ENCODE data around the gene ACO2. TPM values are rescaled to one million over a fixed set of nuclear protein-coding genes. Genes with fewer than 3 reads are reported as not detected.

The ACO2 gene
- total RNA-seq, 6 donors from 2014 or later, result 51.3 to 102 (median 83.4) TPM

Other genes with a start within 250 kb of the ACO2 start
- gene CHADL, start 228.2 kb upstream of the ACO2 start, total RNA-seq, result 10 to 100 TPM in 1 of 6 donors, 1 to 10 TPM in 5; 2.0 to 12.6 (median 4.4) TPM
- 10 to 100 TPM; 27.0 to 60.8 (median 52.4) TPM for gene RANGAP1, start 182.9 kb upstream of the ACO2 start, total RNA-seq
- 10 to 100 TPM; 48.2 to 67.4 (median 56.9) TPM for gene ZC3H7B, start 167.6 kb upstream of the ACO2 start, total RNA-seq
- gene TEF, start 87.2 kb upstream of the ACO2 start, total RNA-seq, result 10 to 100 TPM; 12.6 to 41.8 (median 19.4) TPM
- gene TOB2, start 22.3 kb upstream of the ACO2 start, total RNA-seq, result 10 to 100 TPM; 32.8 to 53.6 (median 50.1) TPM
- gene PHF5A, start 425 bp upstream of the ACO2 start, total RNA-seq, result 10 to 100 TPM in 5 of 6 donors, 1 to 10 TPM in 1; 9.4 to 49.3 (median 31.2) TPM
- gene POLR3H, start 75.4 kb downstream of the ACO2 start, total RNA-seq, result 10 to 100 TPM; 35.6 to 73.5 (median 53.0) TPM
- 1 to 10 TPM; 1.3 to 8.4 (median 5.7) TPM for gene CSDC2, start 91.9 kb downstream of the ACO2 start, total RNA-seq
- gene PMM1, start 120.7 kb downstream of the ACO2 start, total RNA-seq, result 100 to 1,000 TPM in 4 of 6 donors, 10 to 100 TPM in 2; 42.1 to 226 (median 105) TPM
- 10 to 100 TPM; 28.2 to 41.5 (median 31.1) TPM for gene DESI1, start 151.9 kb downstream of the ACO2 start, total RNA-seq
- 100 to 1,000 TPM in 5 of 6 donors, 10 to 100 TPM in 1; 83.8 to 209 (median 167) TPM for gene XRCC6, start 152.2 kb downstream of the ACO2 start, total RNA-seq
- 100 to 1,000 TPM in 3 of 6 donors, 10 to 100 TPM in 3; 40.9 to 124 (median 92.0) TPM for gene SNU13, start 219.8 kb downstream of the ACO2 start, total RNA-seq
- 10 to 100 TPM in 2 of 6 donors, 1 to 10 TPM in 3, under 1 TPM in 1; 0.89 to 20.7 (median 5.7) TPM for gene MEI1, start 230.4 kb downstream of the ACO2 start, total RNA-seq

Measured in upper lobe of left lung (tissue), 6 donors.